Mesothelial cell of epicardium (in vitro differentiated cells): ENCODE data around the gene SDHAF4. TPM values are rescaled to one million over a fixed set of nuclear protein-coding genes. Genes with fewer than 3 reads are reported as not detected.
"Not testable (repeated sequence)": the region's sequence is repeated elsewhere in the genome, so short reads cannot be mapped to it uniquely, and the experiment has no call there.

ENCODE experiments used
- DNase-seq, 2 experiments: peaks; one replicate each; pipeline ENCODE4 v3.0.0; 2021; ENCODE audit warnings: low spot score in 2 of 2; ENCODE audit not compliant: unreplicated experiment in 2 of 2
- H3K27ac Mint-ChIP-seq: 2 replicates; pipeline ENCODE4 v1.8.0; 2021; ENCODE audit warnings: mixed read lengths
- H3K27me3 Mint-ChIP-seq: 2 replicates; pipeline ENCODE4 v1.8.0; 2021; ENCODE audit warnings: low read depth, mixed read lengths
- H3K36me3 Mint-ChIP-seq: 2 replicates; pipeline ENCODE4 v1.8.0; 2021; ENCODE audit warnings: mixed read lengths
- H3K4me1 Mint-ChIP-seq: 2 replicates; pipeline ENCODE4 v1.8.0; 2021; ENCODE audit warnings: mixed read lengths
- H3K4me3 Mint-ChIP-seq: 2 replicates; pipeline ENCODE4 v1.8.0; 2021; ENCODE audit warnings: mild to moderate bottlenecking, moderate library complexity, mixed read lengths
- H3K9me3 Mint-ChIP-seq: 2 replicates; pipeline ENCODE4 v1.8.0; 2021; ENCODE audit warnings: mixed read lengths
- CTCF ChIP-seq: fragments of 200-600 bp; sonication (generic); IDR thresholded peaks from one replicate; pipeline ENCODE4 v1.5.0; 2021; ENCODE audit warnings: antibody characterized with exemption; ENCODE audit not compliant: unreplicated experiment
- total RNA-seq: library from RNA; stranded (reverse); gene quantifications from 3 replicates; pipeline ENCODE4 v1.2.1, GENCODE V29; 2021

The SDHAF4 gene
- total RNA-seq, 1 donor from 2014 or later = 16.6 TPM

GRCh38 chr6:70549327-70549726 is 17.4 kb upstream of the SDHAF4 start:
- Mint-ChIP-seq H3K36me3 (peaks cover 15% of the 10 kb centered on the region), H3K9me3 (peaks cover 4% of the 10 kb centered on the region), H3K4me3 (no peak overlapping the region), H3K4me1 (no peaks in the 10 kb centered on the region), H3K27ac (no peak overlapping the region), H3K27me3 (no peaks in the 10 kb centered on the region)
- TF ChIP-seq CTCF = no peak
- DNase-seq = no peak

- H3K36me3 Mint-ChIP-seq = peaks cover 15% of the 10 kb centered on the region
- H3K4me3 Mint-ChIP-seq = no peak overlapping the region
- no peaks in the 10 kb centered on the region for H3K4me1 Mint-ChIP-seq
- no peak for TF ChIP-seq CTCF
- DNase-seq = no peak
- no peak overlapping the region for H3K27ac Mint-ChIP-seq
- peaks cover 4% of the 10 kb centered on the region for H3K9me3 Mint-ChIP-seq
- H3K27me3 Mint-ChIP-seq = no peaks in the 10 kb centered on the region
Observed at GRCh38 chr6:70551566-70551965, 15.2 kb upstream of the SDHAF4 start.

- H3K27me3 Mint-ChIP-seq, H3K4me3 Mint-ChIP-seq, DNase-seq, H3K4me1 Mint-ChIP-seq, H3K27ac Mint-ChIP-seq, H3K9me3 Mint-ChIP-seq: not testable (repeated sequence)
- peaks cover 15% of the 10 kb centered on the region for H3K36me3 Mint-ChIP-seq
Observed at GRCh38 chr6:70552286-70552940, 14.3 kb upstream of the SDHAF4 start.

- Mint-ChIP-seq H3K36me3 (peaks cover 17% of the 10 kb centered on the region), H3K9me3 (peaks cover 4% of the 10 kb centered on the region), H3K4me3 (no peak overlapping the region), H3K27ac (no peak overlapping the region), H3K4me1 (no peaks in the 10 kb centered on the region), H3K27me3 (no peaks in the 10 kb centered on the region)
- no peak for TF ChIP-seq CTCF
- DNase-seq = no peak
Observed at GRCh38 chr6:70552974-70553373, 13.8 kb upstream of the SDHAF4 start.

- Mint-ChIP-seq H3K27me3 (no peaks in the 10 kb centered on the region), H3K27ac (no peak overlapping the region), H3K36me3 (peaks cover 4% of the 10 kb centered on the region), H3K4me3 (no peak overlapping the region), H3K4me1 (no peaks in the 10 kb centered on the region), H3K9me3 (no peaks in the 10 kb centered on the region)
- DNase-seq = no peak
- TF ChIP-seq CTCF = no peak
Observed at GRCh38 chr6:70557998-70558397, 8.7 kb upstream of the SDHAF4 start.

- not testable (repeated sequence) for H3K9me3 Mint-ChIP-seq, H3K4me1 Mint-ChIP-seq, H3K36me3 Mint-ChIP-seq, DNase-seq, H3K27me3 Mint-ChIP-seq, H3K4me3 Mint-ChIP-seq, H3K27ac Mint-ChIP-seq
Observed at GRCh38 chr6:70562401-70562800, 4.3 kb upstream of the SDHAF4 start.

- no peaks in the 10 kb centered on the region for H3K27me3 Mint-ChIP-seq
- no peak for TF ChIP-seq CTCF
- no peak for DNase-seq
- H3K4me3 Mint-ChIP-seq = no peak overlapping the region
- H3K36me3 Mint-ChIP-seq = peaks cover 5% of the 10 kb centered on the region
- H3K27ac Mint-ChIP-seq = no peak overlapping the region
- no peaks in the 10 kb centered on the region for H3K9me3 Mint-ChIP-seq
- H3K4me1 Mint-ChIP-seq = peaks cover 9% of the 10 kb centered on the region
Observed at GRCh38 chr6:70563530-70563929, 3.2 kb upstream of the SDHAF4 start.
